ENCODE data around the gene ENTPD8.

DNA sequence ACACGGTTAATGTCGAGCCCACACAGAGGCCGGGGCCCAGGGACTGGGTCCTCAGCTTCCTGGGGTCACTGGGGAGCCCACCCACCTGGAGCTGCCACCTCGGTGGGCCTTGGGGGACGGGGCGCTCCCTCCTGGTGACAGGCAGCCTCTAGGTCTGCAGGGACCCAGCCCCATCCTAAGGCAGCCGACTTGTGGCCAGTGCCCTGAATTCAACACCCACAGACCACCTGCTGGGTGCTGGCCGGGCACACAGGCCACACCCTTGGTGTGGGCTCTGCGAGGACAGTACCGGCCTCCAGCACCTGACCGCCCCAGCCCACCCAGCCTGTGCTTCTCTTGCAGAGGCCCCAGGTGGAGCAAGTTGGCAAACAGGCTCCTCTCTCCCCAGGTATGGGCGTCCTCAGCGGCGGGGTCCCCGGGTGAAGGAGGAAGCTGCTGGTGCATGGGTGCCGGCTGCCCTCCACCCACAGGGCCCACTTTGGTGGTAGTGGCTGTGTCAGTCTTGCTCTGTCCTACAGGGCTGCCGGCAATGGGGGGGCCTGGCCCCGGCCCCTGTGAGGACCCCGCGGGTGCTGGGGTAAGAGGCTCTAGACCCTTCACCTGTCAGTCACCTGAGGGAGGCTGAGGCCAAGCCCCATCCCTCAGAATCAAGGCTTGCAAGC, 8.3 kb downstream of the ENTPD8 start:
- TF ChIP-seq, protein P1, sequence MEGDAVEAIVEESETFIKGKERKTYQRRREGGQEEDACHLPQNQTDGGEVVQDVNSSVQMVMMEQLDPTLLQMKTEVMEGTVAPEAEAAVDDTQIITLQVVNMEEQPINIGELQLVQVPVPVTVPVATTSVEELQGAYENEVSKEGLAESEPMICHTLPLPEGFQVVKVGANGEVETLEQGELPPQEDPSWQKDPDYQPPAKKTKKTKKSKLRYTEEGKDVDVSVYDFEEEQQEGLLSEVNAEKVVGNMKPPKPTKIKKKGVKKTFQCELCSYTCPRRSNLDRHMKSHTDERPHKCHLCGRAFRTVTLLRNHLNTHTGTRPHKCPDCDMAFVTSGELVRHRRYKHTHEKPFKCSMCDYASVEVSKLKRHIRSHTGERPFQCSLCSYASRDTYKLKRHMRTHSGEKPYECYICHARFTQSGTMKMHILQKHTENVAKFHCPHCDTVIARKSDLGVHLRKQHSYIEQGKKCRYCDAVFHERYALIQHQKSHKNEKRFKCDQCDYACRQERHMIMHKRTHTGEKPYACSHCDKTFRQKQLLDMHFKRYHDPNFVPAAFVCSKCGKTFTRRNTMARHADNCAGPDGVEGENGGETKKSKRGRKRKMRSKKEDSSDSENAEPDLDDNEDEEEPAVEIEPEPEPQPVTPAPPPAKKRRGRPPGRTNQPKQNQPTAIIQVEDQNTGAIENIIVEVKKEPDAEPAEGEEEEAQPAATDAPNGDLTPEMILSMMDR (IDR thresholded peaks at IDR 0.05), result no peak
- TF ChIP-seq POLR2AphosphoS5 (IDR thresholded peaks at IDR 0.05) (no peak), POLR2A (IDR thresholded peaks at IDR 0.05) (no peak)
